MG63 (cell line): ENCODE data around the gene SYCE3. TPM values are rescaled to one million over a fixed set of nuclear protein-coding genes. Genes with fewer than 3 reads are reported as not detected.

Source experiments
- DNase-seq: peaks from one replicate; pipeline ENCODE4 v3.0.0-alpha.2; 2020
- H3K27me3 ChIP-seq: fragments of 250-450 bp; sonication (Bioruptor Pico); 2 replicates; pipeline ENCODE4 v1.5.1; 2020; ENCODE audit warnings: mild to moderate bottlenecking, moderate library complexity
- H3K36me3 ChIP-seq: fragments of 250-450 bp; sonication (Bioruptor Pico); 2 replicates; pipeline ENCODE4 v1.5.1; 2020; ENCODE audit warnings: mild to moderate bottlenecking, moderate library complexity
- H3K4me3 ChIP-seq: fragments of 250-450 bp; sonication (Bioruptor Pico); 2 replicates; pipeline ENCODE4 v1.5.1; 2020; ENCODE audit warnings: mild to moderate bottlenecking, moderate library complexity
- H3K9me3 ChIP-seq: fragments of 250-450 bp; sonication (Bioruptor Pico); 2 replicates; pipeline ENCODE4 v1.5.1; 2020; ENCODE audit warnings: mild to moderate bottlenecking, moderate library complexity
- total RNA-seq: library from RNA; depleted of rRNA; stranded (reverse); fragments of >200 nt; shearing (Covaris generic); gene quantifications from 2 replicates; pipeline ENCODE4 v1.2.3, GENCODE V29; 2014; ENCODE audit warnings: low replicate concordance

Gene SYCE3
- total RNA-seq, 1 experiment from 2014 or later: not detected

GRCh38 chr22:50582493-50583293 lies 20.0 kb upstream of the SYCE3 start, which contains the start of gene CHKB:
Gene CHKB, minus strand, starts transcription at chr22:50582849. Its CDS starts 68 bp downstream, at chr22:50582781.
- DNase-seq: peak; percentile 98
- Histone ChIP-seq H3K27me3 (no peaks in the 10 kb centered on the region), H3K9me3 (no peaks in the 10 kb centered on the region), H3K36me3 (0 out of 2 replicates have a peak, but pooled peaks cover 6% of the 10 kb centered on the region), H3K4me3 (peak within 1 kb of the TSS; percentile 87)

DNA sequence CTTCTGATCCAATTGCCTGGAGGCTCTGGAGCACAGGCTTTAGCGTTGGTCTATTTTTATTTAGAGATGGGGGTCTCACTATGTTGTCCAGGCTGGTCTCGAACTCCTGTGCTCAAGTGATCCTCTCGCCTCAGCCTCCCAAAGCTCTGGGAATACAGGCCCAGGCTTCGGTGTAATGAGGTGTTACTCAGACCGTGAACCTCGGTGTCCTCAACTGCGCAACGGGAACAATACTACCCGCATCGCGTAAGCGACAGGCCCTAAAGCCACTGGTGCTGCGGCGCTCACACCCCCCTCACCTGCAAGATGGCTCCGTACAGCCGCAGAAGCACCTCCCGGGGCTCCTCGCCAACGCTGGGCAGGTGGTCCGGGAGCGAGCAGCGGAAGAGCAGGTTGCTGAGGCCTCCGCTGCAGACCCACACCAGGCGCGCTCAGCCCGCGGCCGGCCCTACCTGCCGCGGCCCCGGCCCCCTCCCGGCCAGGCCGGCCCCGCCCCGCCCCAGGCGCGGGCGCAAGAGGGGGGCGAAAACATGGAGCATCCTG lies 19.3 kb upstream of the SYCE3 start:
- H3K9me3 ChIP-seq: no peaks in the 10 kb centered on the region
- H3K36me3 ChIP-seq: 0 out of 2 replicates have a peak, but pooled peaks cover 6% of the 10 kb centered on the region
- H3K4me3 ChIP-seq: peak overlapping the region; percentile 87
- DNase-seq: no peak
- no peaks in the 10 kb centered on the region for H3K27me3 ChIP-seq

DNA sequence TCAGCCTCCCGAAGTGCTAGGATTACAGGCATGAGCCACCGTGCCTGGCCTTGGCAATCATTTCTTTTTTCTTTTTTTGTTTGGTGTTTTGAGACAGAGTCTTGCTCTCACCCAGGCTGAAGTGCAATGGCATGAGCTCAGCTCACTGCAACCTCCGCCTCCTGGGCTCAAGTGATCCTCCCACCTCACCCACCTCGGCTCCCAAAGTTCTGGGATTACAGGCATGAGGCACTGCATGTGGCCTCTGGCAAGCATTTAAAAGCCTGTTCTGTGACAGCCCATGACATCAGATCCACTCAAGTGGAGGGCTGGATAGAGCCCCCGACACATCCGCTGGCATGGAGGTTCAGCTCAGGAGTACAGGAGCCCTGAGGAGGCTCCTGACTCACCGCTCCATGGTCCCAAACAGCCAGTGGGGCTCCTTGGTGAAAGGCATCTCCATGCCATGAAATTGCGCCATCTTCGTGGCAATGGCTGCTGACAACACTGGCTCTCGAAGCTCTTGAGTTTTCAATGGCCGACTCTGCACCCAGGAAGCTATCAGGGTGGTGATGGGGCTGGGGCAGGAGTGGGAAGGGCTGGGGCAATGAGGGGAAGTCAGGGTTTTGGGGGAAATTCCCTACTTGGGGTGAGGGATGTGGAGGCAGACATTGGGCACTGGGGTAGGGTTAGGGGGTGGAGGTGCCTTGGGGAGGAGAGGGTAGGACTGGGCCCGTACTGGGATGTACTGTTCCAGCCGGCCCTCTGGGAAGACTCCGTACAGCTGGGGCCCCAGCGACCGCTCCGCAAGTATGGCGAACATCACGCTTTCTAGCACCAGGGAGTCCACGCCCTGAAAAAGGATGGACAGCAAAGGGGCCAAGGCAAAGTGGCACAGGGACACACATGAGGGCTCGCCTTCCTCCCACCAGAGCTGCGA lies 18.6 kb upstream of the SYCE3 start:
- H3K4me3 ChIP-seq: peak overlapping the region; percentile 87
- DNase-seq: no peak
- no peaks in the 10 kb centered on the region for H3K9me3 ChIP-seq
- H3K27me3 ChIP-seq: no peaks in the 10 kb centered on the region
- H3K36me3 ChIP-seq: 0 out of 2 replicates have a peak, but pooled peaks cover 6% of the 10 kb centered on the region

- no peak for DNase-seq
- H3K9me3 ChIP-seq: no peaks in the 10 kb centered on the region
- no peaks in the 10 kb centered on the region for H3K27me3 ChIP-seq
- no peak overlapping the region for H3K4me3 ChIP-seq
- H3K36me3 ChIP-seq: 0 out of 2 replicates have a peak, but pooled peaks cover 6% of the 10 kb centered on the region
Observed at GRCh38 chr22:50579752-50580151, 17.0 kb upstream of the SYCE3 start.

- no peak for DNase-seq
- 0 out of 2 replicates have a peak, but pooled peaks cover 6% of the 10 kb centered on the region for H3K36me3 ChIP-seq
- no peaks in the 10 kb centered on the region for H3K27me3 ChIP-seq
- H3K4me3 ChIP-seq: no peak overlapping the region
- no peaks in the 10 kb centered on the region for H3K9me3 ChIP-seq
Observed at GRCh38 chr22:50578776-50579310, 16.1 kb upstream of the SYCE3 start.

DNA sequence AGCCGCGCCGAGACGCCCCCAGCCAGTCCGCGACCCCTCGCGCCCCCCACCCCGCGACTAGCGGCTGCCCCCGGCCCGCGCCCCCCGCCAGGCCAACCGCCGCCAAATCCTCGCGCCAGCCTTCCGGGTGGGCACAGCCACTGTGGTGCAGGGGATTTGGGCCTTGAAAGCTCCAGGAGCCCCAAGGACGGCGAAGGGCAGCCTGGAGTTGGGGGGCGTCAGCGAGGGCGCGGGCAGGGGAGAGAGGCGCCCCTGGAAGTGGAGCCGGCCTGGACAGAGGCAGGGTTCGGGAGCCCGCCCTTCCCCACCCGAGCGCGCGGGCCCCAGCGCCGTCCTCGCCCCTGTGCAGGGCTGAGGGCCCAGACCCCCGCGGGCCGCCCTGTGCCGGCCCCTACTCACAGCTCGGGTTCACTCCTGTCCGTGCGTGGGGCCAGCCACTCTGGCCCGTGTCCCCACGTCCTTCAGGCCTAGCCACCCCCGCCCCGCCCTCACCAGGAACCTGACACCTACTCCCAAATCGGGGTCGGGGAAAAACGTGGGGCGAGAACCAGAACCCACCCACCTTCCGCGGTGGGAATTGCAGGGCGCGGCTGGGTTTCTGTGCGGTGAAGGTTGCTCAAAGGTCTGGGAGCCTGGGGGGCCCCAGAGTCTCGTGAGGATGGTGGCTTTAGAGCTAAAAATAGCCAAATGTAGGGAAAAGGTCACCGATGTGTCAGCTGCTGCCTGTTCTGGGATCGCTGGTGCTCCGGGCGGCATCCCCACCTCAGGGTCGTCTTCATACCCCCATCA lies 15.5 kb upstream of the SYCE3 start, which contains the start of gene CPT1B:
Gene CPT1B (minus strand): TSS at position 441 of the 789 bp plus-strand sequence. CDS start 512 bp downstream, outside the sequence.
- Histone ChIP-seq H3K36me3 (0 out of 2 replicates have a peak, but pooled peaks cover 6% of the 10 kb centered on the region), H3K9me3 (no peaks in the 10 kb centered on the region), H3K4me3 (no peak within 1 kb of the TSS), H3K27me3 (no peaks in the 10 kb centered on the region)
- DNase-seq: no peak

- Histone ChIP-seq H3K4me3 (no peak overlapping the region), H3K36me3 (0 out of 2 replicates have a peak, but pooled peaks cover 6% of the 10 kb centered on the region), H3K9me3 (no peaks in the 10 kb centered on the region), H3K27me3 (no peaks in the 10 kb centered on the region)
- DNase-seq: no peak
Observed at GRCh38 chr22:50577697-50577986, 14.9 kb upstream of the SYCE3 start.

- DNase-seq: no peak
Observed at GRCh38 chr22:50576806-50577696, 14.3 kb upstream of the SYCE3 start.

GRCh38 chr22:50576070-50576469 lies 13.4 kb upstream of the SYCE3 start:
- H3K4me3 ChIP-seq: no peak overlapping the region
- H3K9me3 ChIP-seq: no peaks in the 10 kb centered on the region
- 0 out of 2 replicates have a peak, but pooled peaks cover 6% of the 10 kb centered on the region for H3K36me3 ChIP-seq
- no peaks in the 10 kb centered on the region for H3K27me3 ChIP-seq
- peak; percentile 10 for DNase-seq

More at GRCh38 chr22:50576806-50577696, 14.3 kb upstream of the SYCE3 start:
- Histone ChIP-seq H3K36me3 (0 out of 2 replicates have a peak, but pooled peaks cover 6% of the 10 kb centered on the region), H3K27me3 (no peaks in the 10 kb centered on the region), H3K4me3 (no peak overlapping the region), H3K9me3 (no peaks in the 10 kb centered on the region)

- Histone ChIP-seq H3K4me3 (no peak overlapping the region), H3K9me3 (no peaks in the 10 kb centered on the region), H3K27me3 (no peaks in the 10 kb centered on the region), H3K36me3 (0 out of 2 replicates have a peak, but pooled peaks cover 3% of the 10 kb centered on the region)
- no peak for DNase-seq
Observed at GRCh38 chr22:50575426-50575941, 12.8 kb upstream of the SYCE3 start.

- Histone ChIP-seq H3K4me3 (no peak overlapping the region), H3K36me3 (no peaks in the 10 kb centered on the region), H3K27me3 (no peaks in the 10 kb centered on the region), H3K9me3 (no peaks in the 10 kb centered on the region)
- DNase-seq: no peak
Observed at GRCh38 chr22:50574383-50574755, 11.7 kb upstream of the SYCE3 start.

- H3K36me3 ChIP-seq: no peaks in the 10 kb centered on the region
- no peaks in the 10 kb centered on the region for H3K27me3 ChIP-seq
- H3K4me3 ChIP-seq: no peak overlapping the region
- H3K9me3 ChIP-seq: no peaks in the 10 kb centered on the region
- DNase-seq: no peak
Observed at GRCh38 chr22:50573491-50574382, 11.0 kb upstream of the SYCE3 start.

GRCh38 chr22:50572965-50573364 lies 10.2 kb upstream of the SYCE3 start:
- no peak for DNase-seq
- Histone ChIP-seq H3K27me3 (no peaks in the 10 kb centered on the region), H3K36me3 (no peaks in the 10 kb centered on the region), H3K4me3 (no peak overlapping the region), H3K9me3 (no peaks in the 10 kb centered on the region)
